Stimulated activated CD4-positive, alpha-beta T cell treated with anti-CD3 and anti-CD28 coated beads, Interleukin-15, amount 100 ng/mL, for 1 hour (primary cell): ENCODE measurements around the gene FCN2.

Experiments
- DNase-seq, 2 donors: peaks; one replicate each; pipeline ENCODE4 v3.0.0-alpha.2; 2020; ENCODE audit warnings: low read depth in 1 of 2, low spot score in 1 of 2

The FCN2 gene

GRCh38 chr9:134929193-134930158 is 48.9 kb downstream of the FCN2 start:
- no peak for DNase-seq

- no peak for DNase-seq
Measured at GRCh38 chr9:134930398-134930797, 49.8 kb downstream of the FCN2 start.

- DNase-seq: no peak
Measured at GRCh38 chr9:134932171-134932570, 51.6 kb downstream of the FCN2 start.

GRCh38 chr9:134932606-134933005 is 52.0 kb downstream of the FCN2 start:
- DNase-seq: no peak

GRCh38 chr9:134933076-134933659 is 52.6 kb downstream of the FCN2 start:
- DNase-seq: no peak

- DNase-seq: no peak
Measured at GRCh38 chr9:134935056-134935640, 54.5 kb downstream of the FCN2 start.

- no peak for DNase-seq
Measured at GRCh38 chr9:134935701-134936345, 55.2 kb downstream of the FCN2 start.

GRCh38 chr9:134936346-134937163 is 55.9 kb downstream of the FCN2 start:
- DNase-seq: no peak
